ENCODE results near the gene MVK.
A peak's percentile ranks its signal among the peaks of the same experiment; 100 is the strongest.

The MVK gene

GRCh38 chr12:109580272-109580671, 6.7 kb downstream of the MVK start:
- H3K4me3 ChIP-seq (ENCODE audit: low read depth, low read length), result no peak overlapping the region
- no peak for TF ChIP-seq CTCF (IDR thresholded peaks at IDR 0.05; ENCODE audit: control insufficient read depth, extremely low read depth, insufficient read depth)
- DNase-seq (ENCODE audit: low read depth), result no peak

GRCh38 chr12:109580684-109581333, 7.2 kb downstream of the MVK start:
- H3K4me3 ChIP-seq (ENCODE audit: low read depth, low read length), result no peak overlapping the region
- no peak for TF ChIP-seq CTCF (IDR thresholded peaks at IDR 0.05; ENCODE audit: control insufficient read depth, extremely low read depth, insufficient read depth)
- DNase-seq (ENCODE audit: low read depth), result no peak

DNA sequence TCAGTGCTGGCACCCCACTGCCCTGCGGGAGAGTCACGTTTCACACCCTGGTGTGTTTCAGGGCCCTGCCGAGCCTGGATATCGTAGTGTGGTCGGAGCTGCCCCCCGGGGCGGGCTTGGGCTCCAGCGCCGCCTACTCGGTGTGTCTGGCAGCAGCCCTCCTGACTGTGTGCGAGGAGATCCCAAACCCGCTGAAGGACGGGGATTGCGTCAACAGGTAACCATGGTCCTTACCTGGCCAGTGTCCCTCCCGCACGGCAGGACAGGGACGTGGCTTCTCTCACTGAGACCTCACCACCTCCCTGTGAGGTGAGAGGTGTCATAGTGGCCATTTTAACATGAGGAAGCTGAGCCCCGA, 7.7 kb downstream of the MVK start:
- no peak for DNase-seq (ENCODE audit: low read depth)
- no peak overlapping the region for H3K4me3 ChIP-seq (ENCODE audit: low read depth, low read length)
- no peak for TF ChIP-seq CTCF (IDR thresholded peaks at IDR 0.05; ENCODE audit: control insufficient read depth, extremely low read depth, insufficient read depth)

DNA sequence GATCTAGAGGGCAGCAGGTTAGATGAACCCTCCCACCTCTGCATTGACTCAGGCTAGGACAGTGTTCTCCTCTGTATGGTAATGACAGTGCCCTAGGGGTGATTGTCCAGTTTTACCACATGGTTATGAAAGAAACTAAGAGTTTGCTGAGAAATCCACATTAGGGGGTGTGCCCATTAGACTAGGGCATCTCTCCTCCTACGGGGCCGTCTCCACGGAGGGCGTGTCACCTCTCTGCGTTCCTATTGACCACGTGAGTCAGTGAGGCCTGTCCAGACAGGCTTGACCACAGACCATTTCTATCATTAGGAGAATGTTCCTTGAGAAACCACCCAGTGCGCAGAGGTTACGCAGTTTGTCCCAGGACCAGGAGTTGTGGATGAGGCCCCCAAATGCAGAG, 8.3 kb downstream of the MVK start:
- no peak for DNase-seq (ENCODE audit: low read depth)

GRCh38 chr12:109582636-109583035, 9.0 kb downstream of the MVK start:
- TF ChIP-seq CTCF (IDR thresholded peaks at IDR 0.05; ENCODE audit: control insufficient read depth, extremely low read depth, insufficient read depth), result peak; percentile 36
- H3K4me3 ChIP-seq (ENCODE audit: low read depth, low read length), result no peak overlapping the region
- DNase-seq (ENCODE audit: low read depth), result no peak

More for the DNA sequence above, 8.3 kb downstream of the MVK start:
- H3K4me3 ChIP-seq (ENCODE audit: low read depth, low read length), result no peak overlapping the region
- no peak for TF ChIP-seq CTCF (IDR thresholded peaks at IDR 0.05; ENCODE audit: control insufficient read depth, extremely low read depth, insufficient read depth)

DNA sequence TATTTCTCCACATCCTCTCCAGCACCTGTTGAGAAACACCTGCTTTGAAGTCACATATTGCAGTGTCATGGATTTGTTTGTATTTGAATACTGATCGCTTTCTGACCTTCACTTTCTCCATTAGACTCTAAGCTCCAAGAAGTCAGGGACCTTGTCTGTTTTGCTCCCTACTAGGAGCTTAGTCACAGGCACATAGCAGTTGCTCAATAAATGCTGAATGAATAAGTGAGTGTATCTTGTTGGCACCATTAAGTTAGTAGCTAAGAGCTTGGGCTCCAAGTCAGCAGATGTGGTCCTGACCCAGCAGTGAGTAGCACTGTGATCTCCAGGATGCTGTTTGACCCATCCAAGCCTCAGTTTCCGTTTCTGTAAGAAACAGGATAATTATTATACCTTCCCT, 10.1 kb downstream of the MVK start:
- H3K4me3 ChIP-seq (ENCODE audit: low read depth, low read length), result no peak overlapping the region
- DNase-seq (ENCODE audit: low read depth), result no peak
- TF ChIP-seq CTCF (IDR thresholded peaks at IDR 0.05; ENCODE audit: control insufficient read depth, extremely low read depth, insufficient read depth), result no peak
